ENCODE data around the gene ZKSCAN1. TPM values are rescaled to one million over a fixed set of nuclear protein-coding genes. Genes with fewer than 3 reads are reported as not detected.

ZKSCAN1 gene
- polyA plus RNA-seq, 3 donors = 10.4 to 24.3 (median 10.7) TPM

DNA sequence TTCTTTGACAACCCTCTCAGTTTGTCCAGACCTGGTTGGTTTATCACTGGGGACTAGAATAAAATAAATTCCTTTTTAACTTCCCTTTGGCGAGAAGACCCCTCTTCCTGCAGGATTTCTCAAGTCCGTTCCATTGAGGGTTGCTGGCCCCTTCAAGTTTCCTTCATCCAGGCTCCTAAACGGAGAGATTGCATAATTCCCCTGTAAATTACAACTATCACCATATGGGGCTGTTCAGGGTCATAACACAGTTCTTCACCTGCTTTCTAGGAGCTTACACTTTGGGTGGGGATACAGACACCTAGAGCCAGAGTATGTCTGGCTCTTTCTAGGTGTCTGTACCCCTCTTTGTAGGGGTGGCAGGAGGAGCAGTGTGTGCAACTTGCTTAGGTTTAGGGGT, 70.1 kb downstream of the ZKSCAN1 start:
- Histone ChIP-seq H3K9me3 (replicated peaks in 1 of 2; ENCODE audit: control insufficient read depth in 1 of 2, insufficient read depth in 1 of 2, low read length in 2 of 2) (no peaks in the 10 kb centered on the region), H3K4me2 (replicated peaks; ENCODE audit: extremely low read depth, low read length, poor library complexity, severe bottlenecking) (no peak overlapping the region), H3K9ac (ENCODE audit: insufficient read depth, low read length, poor library complexity, severe bottlenecking) (no peak overlapping the region), H3K36me3 (replicated peaks in 1 of 2; ENCODE audit: control insufficient read depth in 1 of 2, insufficient read depth in 2 of 2, low read length in 2 of 2) (peaks cover 3 to 4% of the 10 kb centered on the region in 2 donors), H3K27me3 (ENCODE audit: control insufficient read depth in 2 of 2, insufficient read depth in 2 of 2, low read length in 2 of 2) (no peaks in the 10 kb centered on the region), H4K20me1 (ENCODE audit: insufficient read depth, low read length) (no peaks in the 10 kb centered on the region), H3K4me3 (replicated peaks in 1 of 3; ENCODE audit: low read depth in 2 of 3, low read length in 3 of 3) (no peak overlapping the region), H3K4me1 (ENCODE audit: control insufficient read depth in 1 of 2, insufficient read depth in 2 of 2, low read length in 2 of 2) (peaks cover 42 to 55% of the 10 kb centered on the region in 2 donors), H3K79me2 (ENCODE audit: insufficient read depth, low read length) (peaks cover 22% of the 10 kb centered on the region), H3K27ac (ENCODE audit: low read depth in 1 of 2, low read length in 2 of 2) (no peak overlapping the region), H2AFZ (ENCODE audit: insufficient read depth, low read depth, low read length, poor library complexity, severe bottlenecking) (no peak overlapping the region)
- Mint-ChIP-seq H3K4me1 (peaks cover 41% of the 10 kb centered on the region), H3K27me3 (ENCODE audit: low read depth in 3 of 3) (peaks cover 8 to 15% (median 14%) of the 10 kb centered on the region in 3 donors), H3K4me3 (no peak overlapping the region), H3K27ac (peak overlapping the region in 6 of 7 donors; percentile 65 to 91 (median 82)), H3K36me3 (peaks cover 3 to 4% of the 10 kb centered on the region in 2 donors), H3K9me3 (peaks cover 0 to 5% (median 0%) of the 10 kb centered on the region in 7 donors)
- no peak for DNase-seq
- TF ChIP-seq, protein P1, sequence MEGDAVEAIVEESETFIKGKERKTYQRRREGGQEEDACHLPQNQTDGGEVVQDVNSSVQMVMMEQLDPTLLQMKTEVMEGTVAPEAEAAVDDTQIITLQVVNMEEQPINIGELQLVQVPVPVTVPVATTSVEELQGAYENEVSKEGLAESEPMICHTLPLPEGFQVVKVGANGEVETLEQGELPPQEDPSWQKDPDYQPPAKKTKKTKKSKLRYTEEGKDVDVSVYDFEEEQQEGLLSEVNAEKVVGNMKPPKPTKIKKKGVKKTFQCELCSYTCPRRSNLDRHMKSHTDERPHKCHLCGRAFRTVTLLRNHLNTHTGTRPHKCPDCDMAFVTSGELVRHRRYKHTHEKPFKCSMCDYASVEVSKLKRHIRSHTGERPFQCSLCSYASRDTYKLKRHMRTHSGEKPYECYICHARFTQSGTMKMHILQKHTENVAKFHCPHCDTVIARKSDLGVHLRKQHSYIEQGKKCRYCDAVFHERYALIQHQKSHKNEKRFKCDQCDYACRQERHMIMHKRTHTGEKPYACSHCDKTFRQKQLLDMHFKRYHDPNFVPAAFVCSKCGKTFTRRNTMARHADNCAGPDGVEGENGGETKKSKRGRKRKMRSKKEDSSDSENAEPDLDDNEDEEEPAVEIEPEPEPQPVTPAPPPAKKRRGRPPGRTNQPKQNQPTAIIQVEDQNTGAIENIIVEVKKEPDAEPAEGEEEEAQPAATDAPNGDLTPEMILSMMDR (IDR thresholded peaks at IDR 0.05) = no peak
- intact Hi-C loops (cut with micrococcal nuclease) = loop anchor here (10.0 kb wide), 1 partner anchor 71 kb away; the partner anchor contains the start of gene ZKSCAN1 (in 2 of the 2)
- no CpG with 5 or more reads among the region's 3 CpGs for WGBS (ENCODE audit: insufficient coverage)

DNA sequence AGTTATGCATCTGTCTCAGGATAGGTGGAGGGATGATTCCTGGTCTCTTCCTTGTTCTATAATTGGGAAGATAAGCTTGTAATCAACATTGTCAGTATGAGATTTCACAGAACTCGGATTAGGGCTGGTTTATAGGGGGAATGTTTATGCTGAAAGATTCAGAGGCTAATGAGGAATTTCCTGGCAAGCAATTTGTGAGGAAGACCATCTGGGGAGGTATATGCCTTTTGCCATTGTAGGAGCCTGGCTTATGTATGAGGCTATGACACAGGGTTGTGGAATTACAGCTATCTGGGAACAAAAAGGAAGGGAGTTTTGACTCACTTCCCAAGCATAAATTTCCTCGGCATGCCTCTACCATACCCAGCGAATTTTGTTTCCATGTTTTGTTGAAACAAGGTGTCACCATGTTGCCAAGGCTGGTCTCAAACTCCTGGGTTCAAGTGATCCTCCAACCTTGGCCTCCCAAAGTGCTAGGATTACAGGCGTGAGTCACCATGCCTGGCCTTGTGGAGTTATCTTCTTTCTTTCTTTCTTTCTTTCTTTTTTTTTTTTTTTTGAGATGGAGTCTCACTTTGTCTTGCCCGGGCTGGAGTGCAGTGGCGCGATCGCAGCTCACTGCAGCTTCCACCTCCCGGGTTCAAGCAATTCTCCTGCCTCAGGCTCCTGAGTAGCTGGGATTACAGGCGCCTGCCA, 71.8 kb downstream of the ZKSCAN1 start:
- peaks cover 8 to 15% (median 14%) of the 10 kb centered on the region in 3 donors for H3K27me3 Mint-ChIP-seq (ENCODE audit: low read depth in 3 of 3)
- Histone ChIP-seq H3K9ac (ENCODE audit: insufficient read depth, low read length, poor library complexity, severe bottlenecking) (no peak overlapping the region), H2AFZ (ENCODE audit: insufficient read depth, low read depth, low read length, poor library complexity, severe bottlenecking) (no peak overlapping the region), H3K4me3 (replicated peaks in 1 of 3; ENCODE audit: low read depth in 2 of 3, low read length in 3 of 3) (no peak overlapping the region), H3K4me1 (ENCODE audit: control insufficient read depth in 1 of 2, insufficient read depth in 2 of 2, low read length in 2 of 2) (peaks cover 33 to 44% of the 10 kb centered on the region in 2 donors), H3K4me2 (replicated peaks; ENCODE audit: extremely low read depth, low read length, poor library complexity, severe bottlenecking) (no peak overlapping the region), H4K20me1 (ENCODE audit: insufficient read depth, low read length) (no peaks in the 10 kb centered on the region), H3K36me3 (replicated peaks in 1 of 2; ENCODE audit: control insufficient read depth in 1 of 2, insufficient read depth in 2 of 2, low read length in 2 of 2) (peaks cover 20 to 21% of the 10 kb centered on the region in 2 donors), H3K79me2 (ENCODE audit: insufficient read depth, low read length) (peaks cover 12% of the 10 kb centered on the region), H3K27ac (ENCODE audit: low read depth in 1 of 2, low read length in 2 of 2) (no peak overlapping the region), H3K27me3 (ENCODE audit: control insufficient read depth in 2 of 2, insufficient read depth in 2 of 2, low read length in 2 of 2) (no peaks in the 10 kb centered on the region), H3K9me3 (replicated peaks in 1 of 2; ENCODE audit: control insufficient read depth in 1 of 2, insufficient read depth in 1 of 2, low read length in 2 of 2) (no peaks in the 10 kb centered on the region)
- peaks cover 33% of the 10 kb centered on the region for H3K4me1 Mint-ChIP-seq
- TF ChIP-seq, protein P1 (IDR thresholded peaks at IDR 0.05) = no peak
- peaks cover 20% of the 10 kb centered on the region in 2 donors for H3K36me3 Mint-ChIP-seq
- intact Hi-C loops (cut with micrococcal nuclease) = loop anchor here (10.0 kb wide), 1 partner anchor 72 kb away; the partner anchor contains the start of gene ZKSCAN1 (in 2 of the 2)
- DNase-seq = no peak
- WGBS (ENCODE audit: insufficient coverage) = 95% methylated on average over 3 of the region's 10 CpGs
- peaks cover 0 to 5% (median 0%) of the 10 kb centered on the region in 7 donors for H3K9me3 Mint-ChIP-seq
- H3K4me3 Mint-ChIP-seq = no peak overlapping the region
- H3K27ac Mint-ChIP-seq = no peak overlapping the region
